GM23248 (cell line): ENCODE data around the gene CLSTN2. TPM values are rescaled to one million over a fixed set of nuclear protein-coding genes. Genes with fewer than 3 reads are reported as not detected.

ENCODE experiments used
- DNase-seq: peaks from one replicate; pipeline ENCODE4 v3.0.0-alpha.2; 2015
- H2AFZ ChIP-seq: fragments of 200-600 bp; sonication (generic); 2 replicates; pipeline ENCODE4 v1.6.1; 2016; ENCODE audit warnings: antibody characterized with exemption
- H3F3A ChIP-seq: fragments of 200-600 bp; sonication (generic); 2 replicates; pipeline ENCODE4 v1.6.1; 2016; ENCODE audit warnings: mild to moderate bottlenecking, antibody characterized with exemption, mixed run types; ENCODE audit not compliant: insufficient read depth
- H3K27ac ChIP-seq: fragments of 200-600 bp; sonication (generic); 2 replicates; pipeline ENCODE4 v1.5.1; 2016; ENCODE audit warnings: mild to moderate bottlenecking
- H3K27me3 ChIP-seq: fragments of 200-600 bp; sonication (generic); replicated peaks from 2 replicates; pipeline ENCODE4 v1.6.1; 2016; ENCODE audit warnings: mild to moderate bottlenecking; ENCODE audit not compliant: insufficient read depth
- H3K36me3 ChIP-seq: fragments of 200-600 bp; sonication (generic); 2 replicates; pipeline ENCODE4 v1.6.1; 2016; ENCODE audit warnings: low read depth, mild to moderate bottlenecking
- H3K4me1 ChIP-seq: fragments of 200-600 bp; sonication (generic); 2 replicates; pipeline ENCODE4 v1.6.1; 2016; ENCODE audit warnings: mild to moderate bottlenecking; ENCODE audit not compliant: insufficient read depth
- H3K4me2 ChIP-seq: fragments of 200-600 bp; sonication (generic); one replicate; pipeline ENCODE4 v1.6.1; 2016; ENCODE audit warnings: mild to moderate bottlenecking; ENCODE audit not compliant: unreplicated experiment
- H3K4me3 ChIP-seq: fragments of 200-600 bp; sonication (generic); 2 replicates; pipeline ENCODE4 v1.5.1; 2016; ENCODE audit warnings: mild to moderate bottlenecking
- H3K79me2 ChIP-seq: fragments of 200-600 bp; sonication (generic); 2 replicates; pipeline ENCODE4 v1.6.1; 2016; ENCODE audit warnings: mild to moderate bottlenecking; ENCODE audit not compliant: insufficient read depth
- H3K9ac ChIP-seq: fragments of 200-600 bp; sonication (generic); 2 replicates; pipeline ENCODE4 v1.6.1; 2016; ENCODE audit warnings: mild to moderate bottlenecking
- H3K9me2 ChIP-seq: fragments of 200-600 bp; sonication (generic); 2 replicates; pipeline ENCODE4 v1.6.1; 2016; ENCODE audit warnings: mixed run types, mild to moderate bottlenecking, moderate library complexity; ENCODE audit not compliant: insufficient read depth
- H3K9me3 ChIP-seq: fragments of 200-600 bp; sonication (generic); one replicate; pipeline ENCODE4 v1.6.1; 2017; ENCODE audit warnings: low read depth
- H4K20me1 ChIP-seq: fragments of 200-600 bp; sonication (generic); 2 replicates; pipeline ENCODE4 v1.6.0; 2016; ENCODE audit not compliant: insufficient read depth
- EZH2 ChIP-seq: fragments of 200-600 bp; sonication (generic); IDR thresholded peaks from 2 replicates; pipeline ENCODE4 v1.6.1; 2018; ENCODE audit warnings: antibody characterized with exemption, mild to moderate bottlenecking; ENCODE audit not compliant: insufficient read depth, poor library complexity, severe bottlenecking
- EZH2phosphoT487 ChIP-seq: fragments of 200-600 bp; sonication (generic); IDR thresholded peaks from 2 replicates; pipeline ENCODE4 v1.6.1; 2018; ENCODE audit warnings: antibody characterized with exemption, moderate library complexity, mild to moderate bottlenecking, low read depth; ENCODE audit not compliant: insufficient read depth
- WGBS, 2 experiments: methylation state at CpG; one replicate each; pipeline ENCODE4 v1.1.6; 2015 to 2017; ENCODE audit warnings: low lambda C conversion rate in 2 of 2, low coverage in 1 of 2; ENCODE audit errors: missing lambda C conversion rate in 2 of 2; 5-methylcytosine and 5-hydroxymethylcytosine counted together
- in situ Hi-C: fragments of 300-500 bp; cut with MboI; formaldehyde crosslinking; loops from 2 replicates; pipeline ENCODE4 v1.15.0; 2020
- polyA plus RNA-seq: library from polyadenylated mRNA; unstranded; fragments of >200 nt; fragmentation: Nextera tagmentation; extraction: Ambion mirVana; gene quantifications from 2 replicates; pipeline ENCODE4 v1.2.1, GENCODE V29; 2016
- total RNA-seq: library from RNA; depleted of rRNA; stranded (reverse); fragments of >200 nt; shearing (Covaris generic); gene quantifications from 2 replicates; pipeline ENCODE4 v1.2.3, GENCODE V29; 2014

CLSTN2 gene
- total and polyA plus RNA-seq, 2 experiments from 2014 or later, result not detected

DNA sequence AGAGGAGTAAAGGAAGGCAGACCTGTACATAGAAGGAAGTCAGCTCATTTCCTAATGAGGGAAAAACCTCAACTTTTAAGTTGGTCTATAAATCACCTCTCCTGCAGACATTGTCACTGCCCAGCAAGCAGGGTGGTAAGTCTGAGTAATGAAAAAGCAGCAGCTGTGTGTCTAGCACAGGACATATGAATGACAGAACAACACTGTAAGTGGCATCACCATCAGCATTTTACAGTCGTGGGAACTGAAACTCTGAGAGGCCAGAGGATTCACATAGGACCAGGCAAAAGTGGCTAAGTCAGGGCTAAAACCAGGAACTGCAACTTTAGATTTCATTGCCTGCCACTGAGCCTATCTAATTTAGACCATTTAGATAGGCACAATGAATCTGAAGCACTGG, 235.6 kb downstream of the CLSTN2 start:
- no peaks in the 10 kb centered on the region for H3K79me2 ChIP-seq
- no peaks in the 10 kb centered on the region for H3F3A ChIP-seq
- H3K36me3 ChIP-seq, result no peaks in the 10 kb centered on the region
- H3K9me3 ChIP-seq, result no peaks in the 10 kb centered on the region
- no peaks in the 10 kb centered on the region for H4K20me1 ChIP-seq
- no peak overlapping the region for H2AFZ ChIP-seq
- H3K9me2 ChIP-seq, result no peaks in the 10 kb centered on the region
- H3K9ac ChIP-seq, result no peak overlapping the region
- H3K4me3 ChIP-seq, result no peak overlapping the region
- no peak for DNase-seq
- no peaks in the 10 kb centered on the region for H3K4me1 ChIP-seq
- no peak overlapping the region for H3K27ac ChIP-seq
- no peak for TF ChIP-seq EZH2phosphoT487
- TF ChIP-seq EZH2, result no peak
- in situ Hi-C loops, result no loop called here
- WGBS, 2 experiments, result 45 to 50% methylated on average over 1 of the region's 1 CpG
- no peak overlapping the region for H3K4me2 ChIP-seq
- no peaks in the 10 kb centered on the region for H3K27me3 ChIP-seq

DNA sequence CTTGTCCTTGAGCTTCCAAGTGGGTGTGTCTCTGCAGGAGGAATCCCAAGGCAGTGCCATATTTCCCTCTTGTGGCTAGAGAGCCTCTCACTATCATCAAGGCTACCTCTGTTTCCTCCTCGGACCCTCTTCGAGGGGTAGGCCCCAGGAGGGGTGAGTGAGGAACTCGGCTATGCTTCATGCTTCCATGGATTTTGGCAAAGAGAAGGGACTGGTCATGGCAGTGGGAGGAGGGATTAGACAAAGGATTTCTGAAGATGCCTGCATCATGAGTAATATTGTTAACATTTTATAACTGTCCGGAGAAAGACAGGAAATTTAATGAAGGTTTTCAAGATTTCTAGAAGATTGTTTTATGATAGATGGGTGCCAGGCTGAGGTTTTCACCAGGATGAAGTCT, 241.5 kb downstream of the CLSTN2 start:
- Histone ChIP-seq H3K4me1 (no peaks in the 10 kb centered on the region), H3F3A (no peaks in the 10 kb centered on the region), H3K9me3 (no peaks in the 10 kb centered on the region), H4K20me1 (no peaks in the 10 kb centered on the region), H3K9ac (no peak overlapping the region), H3K36me3 (no peaks in the 10 kb centered on the region), H3K4me2 (no peak overlapping the region), H3K79me2 (no peaks in the 10 kb centered on the region), H3K27me3 (no peaks in the 10 kb centered on the region; the same call in 1 of the 2 replicates), H3K4me3 (no peak overlapping the region), H3K9me2 (no peaks in the 10 kb centered on the region), H3K27ac (no peak overlapping the region), H2AFZ (no peak overlapping the region)
- WGBS, 2 experiments, result 45 to 56% methylated on average over 4 of the region's 4 CpGs
- in situ Hi-C loops, result no loop called here
- TF ChIP-seq EZH2 (no peak), EZH2phosphoT487 (no peak)
- peak; percentile 48 for DNase-seq

DNA sequence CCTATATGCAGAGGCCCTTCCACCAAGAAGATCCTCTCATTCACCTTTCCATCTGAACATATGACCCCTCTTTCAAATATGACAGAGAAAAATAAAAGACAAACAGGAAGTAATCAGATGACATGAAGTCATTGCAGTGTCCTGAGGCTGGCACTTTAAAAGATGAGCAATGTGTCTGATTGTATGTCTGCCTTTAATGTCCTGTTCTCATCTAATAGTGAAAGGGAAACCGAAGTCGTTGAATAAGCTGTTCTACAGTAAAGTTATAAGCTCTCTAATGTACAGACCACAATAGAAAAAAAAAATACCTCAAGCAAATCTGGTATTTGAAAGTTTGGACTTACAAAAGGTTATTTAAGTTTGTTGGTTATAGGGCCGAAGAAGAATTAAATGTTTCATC, 243.0 kb downstream of the CLSTN2 start:
- Histone ChIP-seq H3K4me1 (no peaks in the 10 kb centered on the region), H4K20me1 (no peaks in the 10 kb centered on the region), H3K9me3 (no peaks in the 10 kb centered on the region), H3K27me3 (no peaks in the 10 kb centered on the region; the same call in 1 of the 2 replicates), H2AFZ (no peak overlapping the region), H3K9me2 (no peaks in the 10 kb centered on the region), H3K9ac (no peak overlapping the region), H3K4me2 (no peak overlapping the region), H3K27ac (no peak overlapping the region), H3F3A (no peaks in the 10 kb centered on the region), H3K4me3 (no peak overlapping the region), H3K36me3 (no peaks in the 10 kb centered on the region), H3K79me2 (no peaks in the 10 kb centered on the region)
- WGBS, 2 experiments, result 83 to 85% methylated on average over 3 of the region's 3 CpGs
- in situ Hi-C loops, result no loop called here
- DNase-seq, result no peak
- TF ChIP-seq EZH2phosphoT487 (no peak), EZH2 (no peak)

DNA sequence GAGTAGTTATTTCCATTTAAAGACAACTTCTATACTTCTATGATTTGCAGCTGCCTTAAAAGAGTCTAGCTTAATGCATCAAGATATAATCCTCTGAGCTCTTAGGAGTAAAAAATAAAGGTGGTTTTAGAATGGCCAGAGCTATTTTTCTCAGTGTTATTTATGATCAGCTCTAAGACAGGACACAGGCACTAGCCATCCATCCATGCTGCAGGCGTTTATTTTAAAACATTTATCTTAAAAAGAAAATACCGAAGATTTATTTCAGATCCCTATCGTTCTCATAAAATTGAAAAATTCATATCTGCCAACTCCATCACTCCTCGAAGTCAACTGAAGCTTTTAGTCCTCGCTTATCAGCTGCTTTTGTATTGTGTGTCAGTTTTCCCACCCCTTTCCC, 243.5 kb downstream of the CLSTN2 start:
- no peak overlapping the region for H2AFZ ChIP-seq
- WGBS, 2 experiments, result 63 to 77% methylated on average over 5 of the region's 5 CpGs
- H3K79me2 ChIP-seq, result no peaks in the 10 kb centered on the region
- H4K20me1 ChIP-seq, result no peaks in the 10 kb centered on the region
- H3K4me2 ChIP-seq, result no peak overlapping the region
- no peaks in the 10 kb centered on the region for H3K36me3 ChIP-seq
- H3K27me3 ChIP-seq, result no peaks in the 10 kb centered on the region; the same call in 1 of the 2 replicates
- H3K27ac ChIP-seq, result no peak overlapping the region
- no peaks in the 10 kb centered on the region for H3K9me2 ChIP-seq
- no peak for DNase-seq
- no peak overlapping the region for H3K9ac ChIP-seq
- in situ Hi-C loops, result no loop called here
- no peaks in the 10 kb centered on the region for H3F3A ChIP-seq
- H3K9me3 ChIP-seq, result no peaks in the 10 kb centered on the region
- no peak overlapping the region for H3K4me3 ChIP-seq
- no peaks in the 10 kb centered on the region for H3K4me1 ChIP-seq
- TF ChIP-seq EZH2, result no peak

DNA sequence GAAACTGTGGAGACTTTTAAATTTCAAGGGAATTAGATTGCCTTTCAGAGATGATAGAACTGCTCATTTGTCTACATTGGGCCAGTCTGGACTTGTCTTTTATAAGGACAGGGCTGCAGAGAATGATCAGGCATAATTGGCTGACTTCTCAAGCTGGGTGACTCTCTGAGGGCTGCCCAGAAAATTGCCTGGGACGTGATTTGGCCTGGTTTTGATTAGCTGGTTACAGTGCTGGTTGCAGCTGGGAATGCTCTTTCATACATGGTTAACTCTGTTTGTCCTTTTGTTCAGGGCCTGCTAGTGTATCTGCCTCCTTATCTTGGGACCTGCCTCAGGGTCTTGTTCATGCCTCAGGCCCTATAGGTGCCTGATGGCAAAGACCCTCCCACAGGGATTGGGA, 245.6 kb downstream of the CLSTN2 start:
- in situ Hi-C loops, result no loop called here
- Histone ChIP-seq H3K9me3 (no peaks in the 10 kb centered on the region), H3F3A (no peaks in the 10 kb centered on the region), H3K27ac (no peak overlapping the region), H3K9me2 (no peaks in the 10 kb centered on the region), H3K79me2 (no peaks in the 10 kb centered on the region), H3K4me3 (no peak overlapping the region), H3K4me1 (no peaks in the 10 kb centered on the region), H2AFZ (no peak overlapping the region), H3K4me2 (no peak overlapping the region), H3K27me3 (peaks cover 10% of the 10 kb centered on the region), H3K9ac (no peak overlapping the region), H3K36me3 (no peaks in the 10 kb centered on the region), H4K20me1 (no peaks in the 10 kb centered on the region)
- WGBS, 2 experiments, result 5 to 13% methylated on average over 1 of the region's 1 CpG
- DNase-seq, result no peak
- TF ChIP-seq EZH2phosphoT487, result no peak
- TF ChIP-seq EZH2, result no peak
